Caco-2 (cell line): ENCODE data around the gene NDEL1. TPM values are rescaled to one million over a fixed set of nuclear protein-coding genes. Genes with fewer than 3 reads are reported as not detected.

ENCODE experiments used
- BruUV-seq: library from RNA; stranded (reverse); fragments of 400-500 nt; replicated peaks from 2 replicates; lab custom pipeline; 2021; lab: Mats Ljungman, UMichigan
- CTCF ChIA-PET: fragments of 300-600 bp; sonication (Branson Sonifier 250); formaldehyde crosslinking; loops from one replicate; lab custom pipeline; 2022; ENCODE audit warnings: antibody characterized with exemption; lab: Charles Lee
- POLR2A ChIA-PET: fragments of 300-600 bp; sonication (Branson Sonifier 250); formaldehyde crosslinking; loops from one replicate; lab custom pipeline; 2022; ENCODE audit warnings: antibody characterized with exemption; lab: Charles Lee
- DNase-seq, 2 experiments: peaks; one replicate each; pipeline versions ENCODE4 v3.0.0 to v3.0.0-alpha.2; 2020 to 2022
- H3K27me3 ChIP-seq: replicated peaks from 2 replicates; pipeline ENCODE4 v1.6.0; 2011; ENCODE audit warnings: low read length; ENCODE audit not compliant: control insufficient read depth, insufficient read depth
- H3K36me3 ChIP-seq: 2 replicates; pipeline ENCODE4 v1.5.1; 2011; ENCODE audit warnings: low read length; ENCODE audit not compliant: control insufficient read depth, insufficient read depth
- H3K4me1 ChIP-seq: fragments of 250-450 bp; sonication (Bioruptor Pico); 2 replicates; pipeline ENCODE4 v1.5.1; 2020; ENCODE audit warnings: mild to moderate bottlenecking
- H3K4me3 ChIP-seq: 2 replicates; pipeline ENCODE4 v1.5.1; 2011; ENCODE audit warnings: low read depth, mild to moderate bottlenecking, control low read depth, low read length
- H3K9me3 ChIP-seq: fragments of 250-450 bp; sonication (Bioruptor Pico); 2 replicates; pipeline ENCODE4 v1.5.1; 2020; ENCODE audit warnings: mild to moderate bottlenecking, moderate library complexity
- H3K27ac Mint-ChIP-seq: one replicate; pipeline ENCODE4 v1.8.0; 2022; ENCODE audit warnings: mixed read lengths; ENCODE audit not compliant: unreplicated experiment
- H3K27me3 Mint-ChIP-seq: one replicate; pipeline ENCODE4 v1.8.0; 2022; ENCODE audit warnings: mixed read lengths; ENCODE audit not compliant: insufficient read depth, unreplicated experiment
- H3K36me3 Mint-ChIP-seq: one replicate; pipeline ENCODE4 v1.8.0; 2022; ENCODE audit warnings: mild to moderate bottlenecking, mixed read lengths; ENCODE audit not compliant: insufficient read depth, unreplicated experiment
- H3K4me1 Mint-ChIP-seq: one replicate; pipeline ENCODE4 v1.8.0; 2022; ENCODE audit warnings: low read depth, mixed read lengths; ENCODE audit not compliant: unreplicated experiment
- H3K4me3 Mint-ChIP-seq: one replicate; pipeline ENCODE4 v1.8.0; 2022; ENCODE audit warnings: mild to moderate bottlenecking, moderate library complexity, mixed read lengths; ENCODE audit not compliant: unreplicated experiment
- H3K9me3 Mint-ChIP-seq: one replicate; pipeline ENCODE4 v1.8.0; 2022; ENCODE audit warnings: mixed read lengths; ENCODE audit not compliant: unreplicated experiment
- intact Hi-C: fragments of 100-400 bp; cut with micrococcal nuclease; formaldehyde crosslinking; loops from one replicate; pipeline ENCODE4 v1.10.0; 2022; ENCODE audit not compliant: unreplicated experiment
- total RNA-seq: library from RNA; stranded (reverse); gene quantifications from 2 replicates; pipeline ENCODE4 v1.2.3, GENCODE V29; 2022
- TF ChIP-seq, protein P1 (sequence below), 2 experiments: fragments of 200-600 bp in 1 of 2; IDR thresholded peaks; 1 replicate in 1 of 2; 2 replicates in 1 of 2; pipeline versions ENCODE4 v1.5.1 to v1.8.0; 2011 to 2022; ENCODE audit warnings: antibody characterized with exemption in 1 of 2, control low read depth in 1 of 2, inconsistent platforms in 1 of 2, low read depth in 1 of 2, low read length in 1 of 2, mild to moderate bottlenecking in 1 of 2, moderate library complexity in 1 of 2; ENCODE audit not compliant: insufficient read depth in 1 of 2, severe bottlenecking in 1 of 2, unreplicated experiment in 1 of 2

Gene NDEL1
- total RNA-seq, 1 experiment from 2014 or later: 32.2 TPM

DNA sequence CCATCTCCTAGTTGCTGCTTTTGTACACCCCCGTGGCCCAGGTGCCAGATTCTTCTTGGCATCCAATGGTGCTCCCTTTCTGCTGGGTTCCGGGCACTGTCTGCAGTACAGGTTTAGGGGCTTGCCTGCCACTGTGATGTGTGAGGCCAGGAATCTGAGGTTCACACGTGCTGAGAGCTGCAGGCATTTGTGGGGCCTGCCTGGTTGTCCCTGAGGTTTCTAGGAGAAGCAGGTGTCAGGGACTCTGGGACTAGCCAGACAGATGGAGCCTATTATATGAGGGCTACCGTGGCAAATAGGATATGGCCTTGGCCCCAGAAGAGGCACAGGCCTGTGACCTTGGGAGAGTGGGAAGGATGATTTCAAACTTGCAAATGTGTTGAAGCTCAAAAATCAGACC lies 29.3 kb downstream of the NDEL1 start:
- Mint-ChIP-seq H3K4me3 (no peak overlapping the region), H3K27me3 (no peaks in the 10 kb centered on the region), H3K27ac (no peak overlapping the region), H3K9me3 (no peaks in the 10 kb centered on the region), H3K4me1 (no peaks in the 10 kb centered on the region), H3K36me3 (peaks cover 19% of the 10 kb centered on the region)
- TF ChIP-seq, protein P1, sequence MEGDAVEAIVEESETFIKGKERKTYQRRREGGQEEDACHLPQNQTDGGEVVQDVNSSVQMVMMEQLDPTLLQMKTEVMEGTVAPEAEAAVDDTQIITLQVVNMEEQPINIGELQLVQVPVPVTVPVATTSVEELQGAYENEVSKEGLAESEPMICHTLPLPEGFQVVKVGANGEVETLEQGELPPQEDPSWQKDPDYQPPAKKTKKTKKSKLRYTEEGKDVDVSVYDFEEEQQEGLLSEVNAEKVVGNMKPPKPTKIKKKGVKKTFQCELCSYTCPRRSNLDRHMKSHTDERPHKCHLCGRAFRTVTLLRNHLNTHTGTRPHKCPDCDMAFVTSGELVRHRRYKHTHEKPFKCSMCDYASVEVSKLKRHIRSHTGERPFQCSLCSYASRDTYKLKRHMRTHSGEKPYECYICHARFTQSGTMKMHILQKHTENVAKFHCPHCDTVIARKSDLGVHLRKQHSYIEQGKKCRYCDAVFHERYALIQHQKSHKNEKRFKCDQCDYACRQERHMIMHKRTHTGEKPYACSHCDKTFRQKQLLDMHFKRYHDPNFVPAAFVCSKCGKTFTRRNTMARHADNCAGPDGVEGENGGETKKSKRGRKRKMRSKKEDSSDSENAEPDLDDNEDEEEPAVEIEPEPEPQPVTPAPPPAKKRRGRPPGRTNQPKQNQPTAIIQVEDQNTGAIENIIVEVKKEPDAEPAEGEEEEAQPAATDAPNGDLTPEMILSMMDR (IDR thresholded peaks at IDR 0.05; ENCODE audit: insufficient read depth in 1 of 2, low read depth in 1 of 2, low read length in 1 of 2, severe bottlenecking in 1 of 2, unreplicated experiment in 1 of 2): no peak
- H3K27me3 ChIP-seq: no peaks in the 10 kb centered on the region
- H3K36me3 ChIP-seq: no peaks in the 10 kb centered on the region
- H3K4me1 ChIP-seq: no peaks in the 10 kb centered on the region
- ChIA-PET CTCF (no interaction called here), POLR2A (no interaction called here)
- BruUV-seq: no TSS peak
- H3K9me3 ChIP-seq: no peaks in the 10 kb centered on the region
- no peak for DNase-seq
- H3K4me3 ChIP-seq: no peak overlapping the region
- intact Hi-C loops: no loop called here

DNA sequence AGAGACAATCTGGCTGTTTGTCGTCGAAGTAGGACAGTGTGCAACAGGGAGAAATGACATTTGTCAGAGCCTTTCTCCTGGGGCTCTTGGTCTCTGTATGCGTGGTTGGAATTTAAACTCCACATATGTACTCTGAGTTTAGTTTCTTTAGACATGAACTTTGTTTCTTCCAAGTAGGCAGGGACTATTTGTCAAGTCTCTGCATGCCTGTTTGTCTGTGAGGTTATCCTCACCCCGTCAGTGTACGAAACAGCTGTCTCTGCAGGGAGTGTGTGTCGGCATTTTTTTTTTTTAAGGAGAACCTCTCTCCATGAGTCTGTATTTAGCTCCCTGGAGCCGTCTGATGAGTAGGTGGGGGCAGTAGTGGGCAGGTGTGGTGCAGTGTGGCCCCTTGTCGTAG lies 29.7 kb downstream of the NDEL1 start:
- POLR2A ChIA-PET: no interaction called here
- no peaks in the 10 kb centered on the region for H3K36me3 ChIP-seq
- no peaks in the 10 kb centered on the region for H3K4me1 Mint-ChIP-seq

GRCh38 chr17:8465759-8466158 lies 30.1 kb downstream of the NDEL1 start:
- intact Hi-C loops: no loop called here

More for the DNA sequence above, 29.7 kb downstream of the NDEL1 start:
- Histone ChIP-seq H3K9me3 (no peaks in the 10 kb centered on the region), H3K4me1 (no peaks in the 10 kb centered on the region), H3K4me3 (no peak overlapping the region), H3K27me3 (no peaks in the 10 kb centered on the region)
- Mint-ChIP-seq H3K27ac (no peak overlapping the region), H3K36me3 (peaks cover 19% of the 10 kb centered on the region), H3K9me3 (no peaks in the 10 kb centered on the region), H3K27me3 (no peaks in the 10 kb centered on the region), H3K4me3 (no peak overlapping the region)
- TF ChIP-seq, protein P1 (IDR thresholded peaks at IDR 0.05; ENCODE audit: insufficient read depth in 1 of 2, low read depth in 1 of 2, low read length in 1 of 2, severe bottlenecking in 1 of 2, unreplicated experiment in 1 of 2): no peak
- CTCF ChIA-PET: no interaction called here
- DNase-seq: no peak
- intact Hi-C loops: no loop called here
- BruUV-seq: no TSS peak

More at GRCh38 chr17:8465759-8466158, 30.1 kb downstream of the NDEL1 start:
- ChIA-PET POLR2A (no interaction called here), CTCF (no interaction called here)
- BruUV-seq: no TSS peak
- Histone ChIP-seq H3K27me3 (no peaks in the 10 kb centered on the region), H3K4me3 (no peak overlapping the region), H3K9me3 (no peaks in the 10 kb centered on the region), H3K36me3 (no peaks in the 10 kb centered on the region), H3K4me1 (no peaks in the 10 kb centered on the region)
- Mint-ChIP-seq H3K27ac (no peak overlapping the region), H3K4me1 (no peaks in the 10 kb centered on the region), H3K4me3 (no peak overlapping the region), H3K9me3 (no peaks in the 10 kb centered on the region), H3K27me3 (no peaks in the 10 kb centered on the region), H3K36me3 (peaks cover 19% of the 10 kb centered on the region)
- DNase-seq: no peak
- TF ChIP-seq, protein P1 (IDR thresholded peaks at IDR 0.05; ENCODE audit: insufficient read depth in 1 of 2, low read depth in 1 of 2, low read length in 1 of 2, severe bottlenecking in 1 of 2, unreplicated experiment in 1 of 2): no peak
